NCI-H748 (cell line): ENCODE results near the gene KMT2B.
"Not testable (repeated sequence)": the region's sequence is repeated elsewhere in the genome, so short reads cannot be mapped to it uniquely, and the experiment has no call there.

Experiments used
- DNase-seq: peaks from one replicate; lab custom pipeline; 2025; ENCODE audit not compliant: unreplicated experiment; lab: John Stamatoyannopoulos, UW

Gene KMT2B, protein sequence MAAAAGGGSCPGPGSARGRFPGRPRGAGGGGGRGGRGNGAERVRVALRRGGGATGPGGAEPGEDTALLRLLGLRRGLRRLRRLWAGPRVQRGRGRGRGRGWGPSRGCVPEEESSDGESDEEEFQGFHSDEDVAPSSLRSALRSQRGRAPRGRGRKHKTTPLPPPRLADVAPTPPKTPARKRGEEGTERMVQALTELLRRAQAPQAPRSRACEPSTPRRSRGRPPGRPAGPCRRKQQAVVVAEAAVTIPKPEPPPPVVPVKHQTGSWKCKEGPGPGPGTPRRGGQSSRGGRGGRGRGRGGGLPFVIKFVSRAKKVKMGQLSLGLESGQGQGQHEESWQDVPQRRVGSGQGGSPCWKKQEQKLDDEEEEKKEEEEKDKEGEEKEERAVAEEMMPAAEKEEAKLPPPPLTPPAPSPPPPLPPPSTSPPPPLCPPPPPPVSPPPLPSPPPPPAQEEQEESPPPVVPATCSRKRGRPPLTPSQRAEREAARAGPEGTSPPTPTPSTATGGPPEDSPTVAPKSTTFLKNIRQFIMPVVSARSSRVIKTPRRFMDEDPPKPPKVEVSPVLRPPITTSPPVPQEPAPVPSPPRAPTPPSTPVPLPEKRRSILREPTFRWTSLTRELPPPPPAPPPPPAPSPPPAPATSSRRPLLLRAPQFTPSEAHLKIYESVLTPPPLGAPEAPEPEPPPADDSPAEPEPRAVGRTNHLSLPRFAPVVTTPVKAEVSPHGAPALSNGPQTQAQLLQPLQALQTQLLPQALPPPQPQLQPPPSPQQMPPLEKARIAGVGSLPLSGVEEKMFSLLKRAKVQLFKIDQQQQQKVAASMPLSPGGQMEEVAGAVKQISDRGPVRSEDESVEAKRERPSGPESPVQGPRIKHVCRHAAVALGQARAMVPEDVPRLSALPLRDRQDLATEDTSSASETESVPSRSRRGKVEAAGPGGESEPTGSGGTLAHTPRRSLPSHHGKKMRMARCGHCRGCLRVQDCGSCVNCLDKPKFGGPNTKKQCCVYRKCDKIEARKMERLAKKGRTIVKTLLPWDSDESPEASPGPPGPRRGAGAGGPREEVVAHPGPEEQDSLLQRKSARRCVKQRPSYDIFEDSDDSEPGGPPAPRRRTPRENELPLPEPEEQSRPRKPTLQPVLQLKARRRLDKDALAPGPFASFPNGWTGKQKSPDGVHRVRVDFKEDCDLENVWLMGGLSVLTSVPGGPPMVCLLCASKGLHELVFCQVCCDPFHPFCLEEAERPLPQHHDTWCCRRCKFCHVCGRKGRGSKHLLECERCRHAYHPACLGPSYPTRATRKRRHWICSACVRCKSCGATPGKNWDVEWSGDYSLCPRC (N-terminal part only)

DNA sequence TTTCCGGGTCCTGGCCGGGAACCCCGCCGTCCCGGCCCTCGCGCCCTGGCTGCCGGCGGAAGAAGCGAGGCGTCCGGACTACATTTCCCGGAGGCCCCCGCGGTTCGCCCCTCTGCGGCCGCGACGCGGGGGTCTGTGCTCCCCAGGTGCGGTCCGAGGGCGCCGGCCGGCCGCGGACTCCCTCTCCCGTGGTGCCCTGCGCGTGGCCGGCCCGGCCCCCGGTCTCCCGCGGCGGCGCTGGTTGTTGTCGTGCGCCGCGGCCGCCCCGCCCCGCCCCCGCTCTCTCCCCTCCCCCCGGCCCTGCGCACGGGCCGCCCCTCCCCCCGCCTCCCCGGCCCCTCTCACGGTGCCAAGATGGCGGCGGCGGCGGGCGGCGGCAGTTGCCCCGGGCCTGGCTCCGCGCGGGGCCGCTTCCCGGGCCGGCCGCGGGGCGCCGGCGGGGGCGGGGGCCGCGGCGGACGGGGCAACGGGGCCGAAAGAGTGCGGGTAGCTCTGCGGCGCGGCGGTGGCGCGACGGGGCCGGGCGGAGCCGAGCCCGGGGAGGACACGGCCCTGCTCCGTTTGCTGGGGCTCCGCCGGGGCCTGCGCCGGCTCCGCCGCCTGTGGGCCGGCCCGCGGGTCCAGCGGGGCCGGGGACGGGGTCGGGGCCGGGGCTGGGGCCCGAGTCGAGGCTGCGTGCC lies at the start of gene KMT2B:
Gene KMT2B (plus strand): TSS at position 339 of the 680 bp plus-strand sequence. CDS start 16 bp downstream, at position 355.
- peak; percentile 99 for DNase-seq

DNA sequence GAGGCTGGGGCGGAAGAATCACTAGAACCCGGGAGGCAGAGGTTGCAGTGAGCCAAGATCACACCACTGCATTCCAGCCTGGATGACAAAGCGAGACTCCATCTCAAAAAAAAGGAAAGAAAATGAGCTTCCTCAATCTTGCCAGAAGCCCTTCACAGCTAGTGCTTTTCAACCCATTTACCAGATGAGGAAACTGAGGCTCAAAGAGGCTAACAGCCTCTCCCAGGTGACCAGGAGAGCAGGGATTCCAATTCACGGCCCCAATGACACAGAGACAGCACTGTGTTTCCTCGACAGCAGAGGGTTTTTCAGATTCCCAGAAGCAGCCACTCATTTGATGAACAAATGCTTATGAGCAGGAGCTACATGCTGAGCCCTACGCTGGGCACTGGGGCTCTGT lies 48.2 kb upstream of the KMT2B start:
- no peak for DNase-seq

DNA sequence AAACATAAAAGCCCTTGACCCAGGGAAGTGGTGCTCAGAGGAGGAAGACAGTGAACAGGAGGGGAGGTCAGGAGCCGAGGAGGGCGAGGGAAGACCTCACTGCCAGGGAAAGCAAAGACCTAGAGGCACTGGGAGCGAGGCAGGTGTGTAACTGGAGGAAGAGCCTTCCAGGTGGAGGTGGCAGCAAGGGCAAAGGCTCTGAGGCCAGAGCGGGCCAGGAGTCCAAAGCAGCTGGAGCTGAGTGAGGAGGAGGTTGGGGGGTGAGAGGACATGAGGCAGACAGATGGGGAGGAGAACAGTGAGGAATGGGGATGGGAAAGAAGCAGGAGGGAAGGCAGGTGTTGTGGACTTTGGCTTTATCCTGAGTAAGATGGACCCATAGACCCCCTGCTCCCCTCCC lies 47.8 kb upstream of the KMT2B start:
- DNase-seq: no peak

DNA sequence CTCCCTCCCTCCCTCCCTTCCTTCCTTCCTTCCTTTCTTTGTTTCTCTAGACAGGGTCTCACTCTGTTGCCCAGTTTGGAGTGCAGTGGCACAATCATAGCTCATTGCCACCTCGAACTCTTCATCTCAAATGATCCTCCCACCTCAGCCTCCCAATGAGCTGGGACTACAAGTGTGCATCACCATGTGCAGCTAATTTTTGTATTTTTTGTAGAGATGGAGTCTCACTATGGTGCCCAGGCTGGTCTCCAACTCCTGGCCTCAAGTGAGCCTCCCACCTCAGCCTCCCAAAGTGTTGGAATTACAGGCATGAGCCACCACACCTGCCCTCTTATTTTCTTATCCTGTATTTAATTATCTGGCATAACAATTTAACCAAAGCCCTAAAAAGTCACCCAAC lies 47.1 kb upstream of the KMT2B start:
- no peak for DNase-seq

DNA sequence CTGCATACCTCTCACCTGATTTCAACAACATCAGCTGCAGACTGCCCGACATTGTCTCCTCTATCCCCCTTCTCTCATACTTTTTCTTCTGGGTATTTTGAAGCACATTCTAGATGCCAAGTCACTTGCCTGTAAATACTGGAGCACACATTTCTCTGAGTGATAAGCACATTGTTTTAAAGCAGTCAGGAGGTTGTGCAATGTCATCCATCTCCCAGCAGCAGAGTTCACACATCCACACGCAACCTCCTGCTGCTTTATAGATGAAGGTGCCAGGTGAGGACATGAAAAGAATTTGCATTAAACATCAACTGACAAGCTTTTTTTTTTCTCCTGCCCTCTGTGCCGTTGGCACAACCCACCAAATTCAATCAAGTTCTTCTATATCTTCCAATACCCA lies 46.0 kb upstream of the KMT2B start:
- DNase-seq: peak; percentile 18

DNA sequence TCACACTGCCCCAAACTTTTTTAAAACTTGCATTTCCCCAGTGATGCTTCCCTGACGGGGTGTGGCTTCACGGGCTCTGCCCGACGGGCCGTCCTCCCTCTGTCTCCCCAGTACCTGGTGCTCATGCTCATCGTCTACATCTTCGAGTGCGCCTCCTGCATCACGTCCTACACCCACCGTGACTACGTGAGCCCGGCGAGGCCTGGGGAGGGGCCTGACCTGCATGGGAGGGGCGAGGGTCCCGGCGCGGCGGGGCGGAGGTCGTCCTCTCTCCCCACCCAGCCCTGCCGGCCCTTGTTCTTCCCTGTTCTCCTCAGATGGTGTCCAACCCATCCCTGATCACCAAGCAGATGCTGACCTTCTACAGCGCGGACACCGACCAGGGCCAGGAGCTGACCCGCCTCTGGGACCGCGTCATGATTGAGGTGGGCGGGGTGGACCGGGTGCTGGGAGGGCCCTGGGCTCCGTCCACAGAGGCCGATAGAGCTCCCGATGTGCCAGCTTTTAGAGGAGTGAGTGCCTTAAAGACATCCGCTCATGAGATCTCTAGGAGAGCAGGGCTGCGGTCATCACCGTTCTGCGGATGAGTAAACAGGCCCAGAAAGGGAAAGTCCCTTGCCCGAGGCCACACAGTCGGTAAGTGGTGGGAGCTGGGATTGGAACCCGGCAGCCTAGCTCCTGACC lies 44.5 kb upstream of the KMT2B start:
- DNase-seq: peak; percentile 84

DNA sequence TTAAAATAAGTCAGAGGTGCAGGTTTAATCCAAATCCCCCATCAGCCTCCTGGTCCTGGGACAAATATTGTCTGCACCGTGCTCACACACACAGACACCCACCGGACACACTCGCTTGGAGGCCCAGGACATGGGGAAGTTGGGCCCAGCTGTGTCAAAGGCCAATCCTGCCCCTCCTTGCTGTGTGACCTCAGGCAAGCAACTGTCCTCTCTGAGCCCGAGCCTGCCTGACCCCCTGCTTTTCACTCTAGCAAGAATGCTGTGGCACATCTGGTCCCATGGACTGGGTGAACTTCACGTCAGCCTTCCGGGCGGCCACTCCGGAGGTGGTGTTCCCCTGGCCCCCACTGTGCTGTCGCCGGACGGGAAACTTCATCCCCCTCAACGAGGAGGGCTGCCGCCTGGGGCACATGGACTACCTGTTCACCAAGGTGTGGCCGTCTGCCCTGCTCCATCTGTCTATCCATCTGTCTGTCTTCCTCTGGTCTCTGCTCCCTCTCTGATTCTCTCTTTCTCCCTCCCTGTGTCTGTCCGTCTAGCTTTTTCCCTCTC lies 42.1 kb upstream of the KMT2B start:
- no peak for DNase-seq

DNA sequence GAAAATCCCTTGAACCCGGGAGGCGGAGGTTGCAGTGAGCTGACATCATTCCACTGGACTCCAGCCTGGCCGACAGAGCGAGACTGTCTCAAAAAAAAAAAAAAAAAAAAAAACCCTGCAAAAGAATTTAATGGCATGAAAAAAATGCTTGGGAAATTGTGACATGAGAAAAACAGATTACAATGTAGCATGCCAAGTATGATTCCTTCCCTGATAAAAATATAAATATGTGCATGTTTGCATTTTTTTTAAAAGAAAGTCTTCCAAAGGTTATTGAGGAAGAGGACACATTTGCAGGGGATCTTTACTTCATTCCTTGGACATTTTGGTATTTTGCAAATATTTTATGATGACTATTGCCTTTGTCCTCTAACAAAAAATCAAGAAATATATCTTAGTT lies 28.0 kb upstream of the KMT2B start:
- DNase-seq: no peak

DNA sequence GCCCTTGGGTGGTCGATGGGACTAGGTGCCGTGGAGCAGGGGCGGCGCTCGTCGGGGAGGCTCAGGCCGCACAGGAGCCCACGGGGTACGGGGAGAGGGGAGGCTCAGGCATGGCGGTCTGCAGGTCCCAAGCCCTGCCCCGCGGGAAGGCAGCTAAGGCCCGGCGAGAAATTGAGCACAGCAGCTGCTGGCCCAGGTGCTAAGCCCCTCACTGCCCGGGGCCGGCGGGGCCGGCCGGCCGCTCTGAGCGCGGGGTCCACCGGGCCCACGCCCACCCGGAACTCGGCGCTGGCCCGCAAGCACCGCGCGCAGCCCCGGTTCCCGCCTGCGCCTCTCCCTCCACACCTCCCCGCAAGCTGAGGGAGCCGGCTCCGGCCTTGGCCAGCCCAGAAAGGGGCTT lies 26.7 kb upstream of the KMT2B start:
- not testable (repeated sequence) for DNase-seq

DNA sequence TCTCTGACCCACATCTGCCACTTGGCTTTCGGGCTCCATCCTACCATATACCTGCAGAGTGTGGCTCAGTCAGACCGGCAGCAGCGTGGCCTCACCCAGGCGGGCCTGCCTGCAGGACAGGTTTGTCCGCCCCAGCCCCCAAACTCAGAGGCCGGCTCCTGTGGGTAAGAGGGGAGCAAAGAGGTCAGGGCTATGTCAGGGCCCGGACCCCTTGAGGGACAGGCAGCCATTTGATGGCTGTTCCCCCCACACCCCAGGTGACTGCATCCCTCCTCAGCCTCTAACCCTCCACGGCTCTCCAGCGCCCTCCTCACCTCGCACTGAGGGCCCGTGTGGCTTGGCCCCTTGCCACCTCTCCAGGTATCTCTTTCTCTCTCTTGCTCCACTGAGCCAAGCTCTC lies 25.8 kb upstream of the KMT2B start:
- no peak for DNase-seq

DNA sequence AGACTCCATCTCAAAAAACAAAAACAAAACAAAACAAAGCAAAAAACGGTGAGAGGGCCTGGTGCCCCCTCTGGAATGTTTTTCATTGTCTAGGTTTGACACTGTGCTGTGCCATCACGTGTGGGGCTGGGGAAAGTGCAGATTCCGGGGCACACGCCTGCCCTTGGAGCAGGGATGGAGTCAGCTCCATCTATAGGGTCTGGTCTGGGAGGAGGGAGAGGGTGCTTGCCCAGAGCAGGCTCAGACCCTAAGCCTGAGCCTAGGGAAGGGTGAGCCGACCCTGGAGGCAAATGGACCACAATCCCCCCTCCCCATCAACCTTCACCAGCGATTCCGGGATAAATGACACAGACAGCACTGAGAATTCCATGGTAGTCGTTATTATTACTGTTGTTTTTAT lies 24.4 kb upstream of the KMT2B start:
- DNase-seq: no peak

DNA sequence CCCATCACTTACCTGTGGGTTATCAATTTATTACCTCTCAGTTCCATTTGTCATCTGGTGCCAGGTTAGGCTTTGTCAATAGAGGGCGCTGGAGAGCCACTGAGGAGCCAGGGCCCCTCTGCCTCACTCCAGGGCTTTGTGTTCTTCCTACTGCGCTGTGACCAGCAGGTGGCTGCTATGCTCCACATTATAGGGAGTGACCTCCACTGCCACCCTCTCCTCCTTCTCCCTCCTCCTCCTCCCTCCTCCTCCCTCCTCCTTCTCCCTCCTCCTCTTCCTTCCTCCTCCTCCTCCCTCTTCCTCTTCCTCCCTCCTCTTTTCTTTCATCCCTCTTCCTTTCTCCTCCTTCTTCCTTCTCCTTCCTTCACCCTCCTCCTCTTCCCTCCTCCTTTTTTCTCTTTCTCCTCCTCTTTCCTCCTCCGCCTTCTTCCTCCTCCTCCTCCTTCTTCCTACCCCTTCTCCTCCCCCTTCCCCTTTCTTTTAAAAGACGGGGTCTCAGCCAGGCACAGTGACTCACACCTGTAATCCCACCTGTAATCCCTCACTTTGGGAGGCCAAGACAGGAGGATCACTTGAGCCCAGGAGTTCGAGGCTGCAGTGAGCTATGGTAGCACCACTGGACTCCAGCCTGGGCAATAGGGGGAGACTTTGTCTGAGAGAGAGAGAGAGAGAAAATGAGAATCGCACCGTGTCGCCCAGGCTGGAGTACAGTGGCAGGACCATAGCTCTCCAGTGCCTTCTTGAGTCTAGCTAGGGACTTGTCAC lies 23.8 kb upstream of the KMT2B start:
- DNase-seq: peak; percentile 92

DNA sequence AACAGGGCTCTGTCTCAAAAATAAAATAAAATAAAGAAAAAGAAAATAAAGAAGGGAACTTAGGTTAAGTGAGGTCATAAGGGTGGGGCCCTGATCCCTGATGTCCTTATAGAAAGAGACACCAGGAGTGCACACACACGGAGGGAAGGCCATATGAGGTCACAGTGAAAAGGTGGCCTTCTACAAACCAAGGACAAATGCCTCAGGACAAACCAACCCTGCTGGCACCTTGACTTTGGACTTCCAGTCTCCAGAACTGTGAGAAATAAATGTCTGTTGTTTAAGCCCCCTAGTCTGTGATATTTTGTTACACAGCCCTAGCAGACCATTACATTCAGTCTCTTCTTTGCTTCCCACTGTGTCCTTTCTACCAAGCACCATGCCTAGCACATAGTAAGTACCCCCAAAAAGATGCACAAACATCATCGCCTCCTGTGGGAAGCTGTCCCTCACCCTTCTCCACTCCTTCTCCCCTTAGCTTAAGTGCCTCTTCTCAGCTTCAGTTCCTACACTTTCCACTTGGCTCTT lies 21.8 kb upstream of the KMT2B start:
- no peak for DNase-seq

DNA sequence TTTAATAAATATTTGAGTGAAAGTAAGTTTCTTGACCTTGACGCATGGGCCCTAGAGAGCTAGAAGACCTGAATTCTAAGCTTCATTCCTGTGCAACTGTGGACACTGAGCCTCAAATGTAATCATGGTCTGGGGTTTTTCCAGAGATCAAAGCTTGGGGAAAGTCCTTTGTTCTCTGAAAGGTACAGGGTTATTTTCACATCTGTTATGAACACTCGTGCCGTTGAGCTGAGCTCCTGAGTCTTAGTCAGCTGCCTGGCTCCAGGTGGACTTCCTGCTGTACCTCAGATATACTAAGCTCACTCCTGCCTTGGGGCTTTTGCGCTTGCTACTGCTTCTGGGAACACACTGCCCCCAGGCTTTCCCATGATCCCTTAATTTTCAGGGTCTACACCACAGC lies 21.0 kb upstream of the KMT2B start:
- DNase-seq: no peak

DNA sequence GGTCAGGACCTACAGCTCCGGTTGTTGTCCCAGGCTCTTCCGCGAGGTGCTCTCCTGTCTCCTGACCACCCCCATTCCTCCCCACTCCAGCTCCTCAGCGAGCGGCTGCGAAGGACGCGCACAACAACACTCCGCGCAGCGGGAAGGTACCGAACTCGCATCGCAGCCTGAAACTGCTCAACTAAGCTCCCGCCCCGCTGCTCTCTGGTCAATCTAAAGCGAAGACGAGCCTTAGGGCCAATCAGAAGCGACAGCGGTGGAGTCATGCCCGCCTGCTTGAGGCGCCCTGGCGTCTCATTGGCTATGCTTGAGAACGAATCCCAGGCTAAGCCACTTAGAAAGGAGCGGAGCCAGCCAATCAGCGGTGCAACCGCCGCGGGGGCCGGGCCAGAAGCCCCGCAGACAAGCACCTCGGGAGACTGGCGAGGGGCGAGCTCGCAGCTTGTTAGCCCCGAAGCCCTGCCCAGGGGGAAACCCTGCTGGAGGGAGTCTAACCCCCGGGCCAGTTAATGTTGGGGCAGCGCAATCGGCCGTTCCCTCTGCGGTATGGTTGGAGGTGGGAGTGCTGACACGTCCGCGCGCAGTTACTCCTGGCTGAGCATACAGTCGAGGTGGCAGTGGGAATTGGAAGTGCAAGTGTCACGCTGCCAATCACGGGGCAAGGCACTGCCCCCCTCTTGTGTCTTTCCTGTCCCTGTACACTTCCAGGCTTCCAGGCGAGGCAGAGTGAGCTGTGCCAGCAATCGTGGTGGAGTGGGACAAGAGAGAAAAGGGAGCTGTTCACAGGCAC lies 15.4 kb upstream of the KMT2B start:
- DNase-seq: peak; percentile 100

DNA sequence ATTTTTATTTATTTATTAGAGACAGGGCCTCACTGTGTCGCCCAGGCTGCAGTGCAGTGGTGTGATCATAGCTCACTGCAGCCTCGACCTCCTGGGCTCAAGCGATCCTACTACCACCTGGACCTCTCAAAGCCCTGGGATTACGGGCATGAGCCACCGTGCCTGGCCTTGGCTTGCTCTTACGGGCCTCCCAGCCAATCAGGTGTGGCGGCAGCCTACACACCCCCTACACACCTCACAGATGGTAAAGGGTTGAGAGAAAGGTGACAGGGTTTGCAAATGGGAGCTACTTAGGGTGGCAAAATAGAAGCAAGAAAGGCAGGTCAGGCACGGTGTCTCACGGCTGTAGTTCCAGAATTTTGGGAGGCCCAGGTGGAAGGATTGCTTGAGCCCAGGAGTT lies 14.5 kb upstream of the KMT2B start:
- no peak for DNase-seq

DNA sequence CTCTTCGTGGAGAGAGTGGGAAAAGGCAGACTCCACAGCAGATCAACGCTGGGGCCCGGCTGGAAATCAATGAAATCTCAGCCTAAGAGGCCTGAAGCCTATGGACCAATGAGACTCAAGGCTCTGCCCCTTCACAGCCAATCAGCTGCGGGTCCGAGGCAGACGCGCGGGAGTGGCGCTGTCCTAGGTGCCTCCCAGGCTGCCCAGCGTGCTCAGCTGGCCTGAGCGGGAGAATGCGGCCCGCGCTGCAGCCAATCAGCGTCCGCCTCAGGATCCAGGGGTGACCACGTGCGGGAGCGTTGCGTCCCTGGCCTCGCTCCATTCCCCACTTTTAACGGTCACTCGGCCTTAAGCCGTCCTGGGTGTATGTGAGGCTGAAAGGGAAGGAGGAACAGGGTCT lies 13.6 kb upstream of the KMT2B start, which contains the start of gene ZBTB32:
Gene ZBTB32 (plus strand): TSS at position 341 of the 400 bp plus-strand sequence. CDS start 10,069 bp downstream, outside the sequence.
- DNase-seq: no peak

DNA sequence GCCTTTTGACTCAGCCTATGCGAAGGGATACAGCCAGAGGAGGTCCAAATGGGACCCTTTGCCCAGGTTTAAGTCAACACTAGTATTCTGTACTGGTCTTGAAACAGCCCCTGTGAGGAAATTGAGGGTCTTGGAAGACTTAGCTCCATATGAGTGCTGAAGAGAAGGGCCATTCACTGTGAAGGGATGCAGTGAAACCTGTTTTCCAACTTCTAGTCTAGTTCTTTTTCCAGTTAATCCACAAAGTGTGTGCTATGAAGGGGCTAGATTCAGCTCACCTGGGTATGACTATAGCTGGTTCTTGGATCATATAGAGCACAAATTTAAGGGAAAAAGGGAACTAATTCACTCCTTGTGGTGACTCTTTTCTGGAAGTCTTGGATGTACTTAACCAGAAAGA lies 9.4 kb upstream of the KMT2B start:
- DNase-seq: no peak
